Measurements from ENCODE around the gene LCP1. TPM values are rescaled to one million over a fixed set of nuclear protein-coding genes. Genes with fewer than 3 reads are reported as not detected.

LCP1 gene
- total and polyA plus RNA-seq, 2 of the 13 experiments (the other 11 are each of a cell fraction or from before 2014, with no cell fraction given): 1.6 TPM

DNA sequence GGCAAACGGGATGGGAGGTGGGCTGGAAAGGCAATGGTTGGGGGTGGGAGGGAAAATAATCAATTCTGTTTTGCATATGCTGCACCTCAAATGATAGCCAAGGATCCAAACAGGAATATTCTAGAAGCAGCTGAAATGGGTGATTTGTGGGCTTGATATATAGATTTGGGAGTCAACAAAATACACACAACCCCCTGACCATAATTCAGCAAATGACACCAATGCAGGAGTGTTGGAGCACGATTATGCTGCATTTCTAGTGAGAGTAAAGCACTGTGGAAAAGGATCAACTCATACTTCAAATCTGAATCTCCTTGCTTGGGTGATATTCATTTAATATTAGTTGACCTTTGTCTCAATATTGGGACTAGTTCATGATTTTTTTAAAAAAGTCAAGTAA lies 36.0 kb downstream of the LCP1 start:
- H3K4me2 ChIP-seq (ENCODE audit: low read depth, low read length): no peak overlapping the region
- CTCF ChIA-PET (ENCODE audit: low intra/inter-chr PET ratio, low total read pairs): interaction anchor here (1.2 to 1.9 kb wide), 2 partner anchors 15 to 20 kb away, joined by 4 to 17 read pairs; no protein-coding TSS in a partner anchor
- no peak for FAIRE-seq
- no peak for ATAC-seq
- no peaks in the 10 kb centered on the region for H4K20me1 ChIP-seq (ENCODE audit: insufficient read depth, low read length)
- DNase-seq (ENCODE audit: low spot score): no peak
- peaks cover 66% of the 10 kb centered on the region for H3K4me1 ChIP-seq (ENCODE audit: insufficient read depth, low read length)
- TF ChIP-seq KLF16 (CRISPR knock-in tag; IDR thresholded peaks at IDR 0.05) (no peak), ZNF253 (CRISPR knock-in tag; IDR thresholded peaks at IDR 0.05; ENCODE audit: borderline replicate concordance) (no peak), ZFP36L1 (CRISPR knock-in tag; IDR thresholded peaks at IDR 0.05) (no peak), TRAFD1 (CRISPR knock-in tag; IDR thresholded peaks at IDR 0.05; ENCODE audit: borderline replicate concordance) (no peak), ZNF446 (CRISPR knock-in tag; IDR thresholded peaks at IDR 0.05) (no peak), ZSCAN12 (CRISPR knock-in tag; IDR thresholded peaks at IDR 0.05) (no peak), ZBTB42 (CRISPR knock-in tag; IDR thresholded peaks at IDR 0.05) (no peak), SIX1 (CRISPR knock-in tag; IDR thresholded peaks at IDR 0.05; ENCODE audit: borderline replicate concordance) (no peak), SIN3A (IDR thresholded peaks at IDR 0.05; ENCODE audit: borderline replicate concordance, low read depth, low read length) (no peak), MLLT10 (CRISPR knock-in tag; IDR thresholded peaks at IDR 0.05) (no peak), MAFF (IDR thresholded peaks at IDR 0.05; ENCODE audit: low read depth, low read length) (no peak), MLXIP (CRISPR knock-in tag; IDR thresholded peaks at IDR 0.05; ENCODE audit: borderline replicate concordance) (no peak), BRCA1 (CRISPR knock-in tag; IDR thresholded peaks at IDR 0.05) (no peak)
- no peak overlapping the region for H3K27ac ChIP-seq (ENCODE audit: extremely low read length, insufficient read depth, low read length)
- H2AFZ ChIP-seq (ENCODE audit: low read length): no peak overlapping the region
- no peaks in the 10 kb centered on the region for H3K36me3 ChIP-seq (replicated peaks in 1 of 2; ENCODE audit: control insufficient read depth in 1 of 2, insufficient read depth in 2 of 2, low read length in 2 of 2)
- no peaks in the 10 kb centered on the region for H3K9me3 ChIP-seq (ENCODE audit: low read length)
- H3K9ac ChIP-seq (ENCODE audit: insufficient read depth, low read depth, low read length): no peak overlapping the region
- POLR2A ChIA-PET: no interaction called here
- H3K27me3 ChIP-seq (ENCODE audit: control insufficient read depth in 1 of 2, insufficient read depth in 2 of 2, low read length in 2 of 2): no peaks in the 10 kb centered on the region
- intact Hi-C loops (cut with micrococcal nuclease; ENCODE audit: unreplicated experiment): no loop called here
- in situ Hi-C loops (cut with HindIII; ENCODE audit: extremely low pct_ligation_motif_present, low pct_unique_long_range_greater_than_20kb): loop anchor here (10.0 kb wide), 1 partner anchor 539 kb away; no protein-coding TSS in a partner anchor
- no TSS peak for BruUV-seq (replicated peaks)
- no peaks in the 10 kb centered on the region for H3K79me2 ChIP-seq (ENCODE audit: insufficient read depth, low read length)
- no peak overlapping the region for H3K4me3 ChIP-seq (replicated peaks in 1 of 3; ENCODE audit: insufficient read depth in 1 of 3, low read depth in 2 of 3, low read length in 3 of 3)
- 91% methylated on average over 2 of the region's 2 CpGs for WGBS (ENCODE audit: low lambda C conversion rate)
